B cell (primary cell): ENCODE measurements around the gene PPEF1. TPM values are rescaled to one million over a fixed set of nuclear protein-coding genes. Genes with fewer than 3 reads are reported as not detected.
"Not testable (repeated sequence)": the region's sequence is repeated elsewhere in the genome, so short reads cannot be mapped to it uniquely, and the experiment has no call there.

Experiments
- ATAC-seq: fragments of 200-7000 bp; cut with Tn5 transposase; one replicate; pipeline ENCODE4 v1.10.0; 2021; ENCODE audit warnings: low read depth, mild to moderate bottlenecking, moderate number of reproducible peaks, moderate library complexity
- CTCF ChIA-PET: fragments of 350-600 bp; sonication (Branson Sonifier 250); formaldehyde crosslinking; loops from one replicate; lab custom pipeline; 2021; ENCODE audit warnings: antibody characterized with exemption, inconsistent platforms; lab: Charles Lee
- POLR2A ChIA-PET: fragments of 350-600 bp; sonication (Branson Sonifier 250); formaldehyde crosslinking; loops from one replicate; lab custom pipeline; 2021; ENCODE audit warnings: antibody characterized with exemption; lab: Charles Lee
- DNase-seq: peaks from one replicate; pipeline ENCODE4 v3.0.0; 2013
- H2AFZ ChIP-seq: 2 replicates; pipeline ENCODE4 v1.6.1; 2012; ENCODE audit warnings: mild to moderate bottlenecking, low read depth, low read length; ENCODE audit not compliant: insufficient read depth, poor library complexity, severe bottlenecking
- H3K27ac ChIP-seq, 2 donors: 1 replicate in 1 of 2; 2 replicates in 1 of 2; pipeline ENCODE4 v1.5.1; 2012 to 2013; ENCODE audit warnings: low read length in 2 of 2, mild to moderate bottlenecking in 2 of 2, moderate library complexity in 1 of 2
- H3K27me3 ChIP-seq, 4 experiments: fragments of 200-600 bp in 1 of 4; sonication (generic) in 1 of 4; replicated peaks in 1 of 4; 1 replicate in 2 of 4; 2 replicates in 2 of 4; pipeline versions ENCODE4 v1.6.1 to v1.7.0; 2013 to 2016; ENCODE audit warnings: low read length in 3 of 4, mild to moderate bottlenecking in 2 of 4, mixed read lengths in 1 of 4, moderate library complexity in 1 of 4; ENCODE audit not compliant: insufficient read depth in 4 of 4, control insufficient read depth in 3 of 4; ENCODE audit errors: control extremely low read depth in 1 of 4
- H3K36me3 ChIP-seq, 2 experiments: replicated peaks in 1 of 2; 1 replicate in 1 of 2; 2 replicates in 1 of 2; pipeline versions ENCODE4 v1.6.1 to v1.7.1; 2013; ENCODE audit warnings: low read length in 1 of 2; ENCODE audit not compliant: insufficient read depth in 2 of 2, control insufficient read depth in 1 of 2; ENCODE audit errors: control extremely low read depth in 1 of 2, extremely low read depth in 1 of 2
- H3K4me1 ChIP-seq, 2 donors: fragments of 200-600 bp in 1 of 2; sonication (generic) in 1 of 2; 1 replicate in 1 of 2; 2 replicates in 1 of 2; pipeline versions ENCODE4 v1.5.1 to v1.6.1; 2013 to 2017; ENCODE audit warnings: low read length in 2 of 2; ENCODE audit not compliant: control insufficient read depth in 2 of 2, insufficient read depth in 2 of 2
- H3K4me2 ChIP-seq: replicated peaks from 2 replicates; pipeline ENCODE3; 2012; ENCODE audit warnings: mild to moderate bottlenecking, low read depth, low read length; ENCODE audit not compliant: poor library complexity, severe bottlenecking
- H3K4me3 ChIP-seq, 5 experiments: fragments of 200-600 bp in 1 of 5; sonication (generic) in 1 of 5; 1 replicate in 3 of 5; 2 replicates in 2 of 5; pipeline versions ENCODE4 v1.5.1 to v1.7.0; 2011 to 2016; ENCODE audit warnings: low read length in 4 of 5, mild to moderate bottlenecking in 4 of 5, low read depth in 2 of 5, control low read depth in 1 of 5, moderate library complexity in 1 of 5; ENCODE audit not compliant: insufficient read depth in 1 of 5; ENCODE audit errors: control extremely low read depth in 1 of 5, extremely low read depth in 1 of 5
- H3K79me2 ChIP-seq: fragments of 200-600 bp; sonication (generic); one replicate; pipeline ENCODE4 v1.6.0; 2016; ENCODE audit warnings: low read length; ENCODE audit not compliant: control insufficient read depth, insufficient read depth
- H3K9ac ChIP-seq: fragments of 200-600 bp; sonication (generic); 2 replicates; pipeline ENCODE4 v1.6.1; 2017; ENCODE audit warnings: mild to moderate bottlenecking, low read length, moderate library complexity
- H3K9me3 ChIP-seq, 3 donors: one replicate each; pipeline versions ENCODE4 v1.6.1 to v1.7.1; 2013; ENCODE audit warnings: low read length in 2 of 3; ENCODE audit not compliant: control insufficient read depth in 2 of 3, insufficient read depth in 1 of 3; ENCODE audit errors: control extremely low read depth in 1 of 3
- H4K20me1 ChIP-seq: 2 replicates; pipeline ENCODE4 v1.6.0; 2012; ENCODE audit warnings: mild to moderate bottlenecking, low read length; ENCODE audit not compliant: insufficient read depth, control insufficient read depth, poor library complexity, severe bottlenecking
- H3K27ac Mint-ChIP-seq: one replicate; pipeline ENCODE4 v1.8.0; 2021; ENCODE audit warnings: mixed read lengths
- H3K27me3 Mint-ChIP-seq: one replicate; pipeline ENCODE4 v1.8.0; 2021; ENCODE audit warnings: mixed read lengths
- H3K4me1 Mint-ChIP-seq: one replicate; pipeline ENCODE4 v1.8.0; 2021; ENCODE audit warnings: mixed read lengths
- H3K4me3 Mint-ChIP-seq: one replicate; pipeline ENCODE4 v1.8.0; 2021; ENCODE audit warnings: mixed read lengths
- H3K9me3 Mint-ChIP-seq: one replicate; pipeline ENCODE4 v1.8.0; 2022; ENCODE audit warnings: mixed read lengths; ENCODE audit not compliant: insufficient read depth
- CTCF ChIP-seq: fragments of 200-600 bp; IDR thresholded peaks from one replicate; pipeline ENCODE4 v1.8.0; 2022; ENCODE audit warnings: antibody characterized with exemption, mild to moderate bottlenecking
- EZH2 ChIP-seq: IDR thresholded peaks from 2 replicates; pipeline ENCODE4 v1.6.1; 2012; ENCODE audit warnings: borderline replicate concordance, low read depth, mild to moderate bottlenecking, moderate library complexity, low read length; ENCODE audit not compliant: insufficient read depth, poor library complexity, severe bottlenecking
- WGBS: methylation state at CpG from one replicate; pipeline ENCODE4 v1.1.5; 2013; ENCODE audit warnings: missing lambda C conversion rate; ENCODE audit not compliant: insufficient coverage; 5-methylcytosine and 5-hydroxymethylcytosine counted together
- intact Hi-C: fragments of 100-400 bp; cut with micrococcal nuclease; formaldehyde crosslinking; loops from one replicate; pipeline ENCODE4 v1.10.0; 2022
- polyA plus RNA-seq: library from polyadenylated mRNA; depleted of rRNA; stranded (reverse); fragments of >200 nt; gene quantifications from 2 replicates; pipeline ENCODE4 v1.2.3, GENCODE V29; 2012
- total RNA-seq, 2 donors: library from RNA; stranded (reverse); fragments of 120-200 nt in 1 of 2; gene quantifications; 1 replicate in 1 of 2; 2 replicates in 1 of 2; pipeline versions ENCODE4 v1.2.3 to v1.2.4, GENCODE V29; 2013 to 2022

PPEF1 gene
- total and polyA plus RNA-seq, 2 donors (not counting 1 experiment from before 2014, with no cell fraction given), result 0.22 to 0.52 TPM

GRCh38 chrX:18761750-18762149 is 54.3 kb downstream of the PPEF1 start:
- Histone ChIP-seq H3K36me3 (no peaks in the 10 kb centered on the region), H3K27me3 (no peaks in the 10 kb centered on the region), H4K20me1 (no peaks in the 10 kb centered on the region), H3K4me3 (no peak overlapping the region), H2AFZ (no peak overlapping the region), H3K4me2 (no peak overlapping the region), H3K4me1 (no peaks in the 10 kb centered on the region), H3K9ac (no peak overlapping the region), H3K79me2 (no peaks in the 10 kb centered on the region), H3K9me3 (no peaks in the 10 kb centered on the region), H3K27ac (no peak overlapping the region)
- no CpG with 5 or more reads among the region's 3 CpGs for WGBS
- TF ChIP-seq EZH2, result no peak
- TF ChIP-seq CTCF, result no peak
- Mint-ChIP-seq H3K4me1 (no peaks in the 10 kb centered on the region), H3K27me3 (no peaks in the 10 kb centered on the region), H3K9me3 (no peaks in the 10 kb centered on the region), H3K4me3 (no peak overlapping the region), H3K27ac (no peak overlapping the region)
- DNase-seq, result no peak
- CTCF ChIA-PET, result no interaction called here
- POLR2A ChIA-PET, result no interaction called here
- ATAC-seq, result no peak
- intact Hi-C loops, result no loop called here

- H4K20me1 ChIP-seq, H3K4me3 Mint-ChIP-seq, H3K9me3 ChIP-seq, CTCF ChIA-PET, H3K9me3 Mint-ChIP-seq, H3K4me2 ChIP-seq, H3K27me3 Mint-ChIP-seq, H3K4me1 Mint-ChIP-seq, intact Hi-C loops, H3K27me3 ChIP-seq, POLR2A ChIA-PET, ATAC-seq, H3K36me3 ChIP-seq, H3K4me3 ChIP-seq, H3K27ac Mint-ChIP-seq, H3K27ac ChIP-seq, H2AFZ ChIP-seq, DNase-seq, H3K4me1 ChIP-seq, H3K79me2 ChIP-seq, H3K9ac ChIP-seq: not testable (repeated sequence)
- no CpG with 5 or more reads among the region's 3 CpGs for WGBS
Measured at GRCh38 chrX:18763106-18763505, 55.7 kb downstream of the PPEF1 start.
